K562 (cell line): ENCODE data around the gene LAMTOR4. TPM values are rescaled to one million over a fixed set of nuclear protein-coding genes. Genes with fewer than 3 reads are reported as not detected.

Experiments used
- ADNP ChIP-seq: fragments of 200-800 bp; sonication (Bioruptor generic); IDR thresholded peaks from 2 replicates; pipeline ENCODE4 v1.6.1; 2016; ENCODE audit warnings: missing genetic modification characterization, missing compliant biosample characterization
- ESRRB ChIP-seq: fragments of 250-450 bp; sonication (Bioruptor Pico); IDR thresholded peaks from 2 replicates; pipeline ENCODE4 v1.5.0; 2020; ENCODE audit warnings: mild to moderate bottlenecking, moderate library complexity, borderline replicate concordance
- SNIP1 ChIP-seq: fragments of 450-650 bp; IDR thresholded peaks from 2 replicates; pipeline ENCODE4 v1.7.1; 2017; ENCODE audit warnings: low read depth, mild to moderate bottlenecking
- U2AF1 ChIP-seq: fragments of 200-400 bp; formaldehyde crosslinking; optimal IDR thresholded peaks from 2 replicates; pipeline ENCODE3; 2017; ENCODE audit warnings: mild to moderate bottlenecking, low read depth, low read length, moderate library complexity
- ZNF384 ChIP-seq: IDR thresholded peaks from 2 replicates; pipeline ENCODE4 v1.6.1; 2012; ENCODE audit warnings: low read depth, low read length, improper control_type of control experiment
- ZNF76 ChIP-seq: fragments of 250-450 bp; sonication (Bioruptor Pico); IDR thresholded peaks from 2 replicates; pipeline ENCODE4 v1.4.0; 2020; ENCODE audit warnings: mild to moderate bottlenecking, moderate library complexity, borderline replicate concordance
- polyA plus RNA-seq, 8 experiments: library from polyadenylated mRNA; depleted of rRNA in 4 of 8; stranded (reverse) in 5 of 8; unstranded in 3 of 8; fragments of >200 nt; fragmentation: Nextera tagmentation in 2 of 8; fragmentation: Illumina TruSeq in 1 of 8; extraction: Ambion mirVana in 2 of 8; extraction: Trizol in 1 of 8; gene quantifications; 2 replicates each; pipeline versions ENCODE4 v1.2.1 to v1.2.3, GENCODE V29; 2011 to 2014; ENCODE audit warnings: inconsistent platforms in 1 of 8, missing spikeins in 1 of 8
- total RNA-seq, 7 experiments: library from RNA; depleted of rRNA in 6 of 7; stranded (reverse); fragments of >200 nt in 6 of 7; fragmentation: Illumina TruSeq in 2 of 7; extraction: Trizol in 2 of 7; gene quantifications; 2 replicates each; pipeline versions ENCODE4 v1.2.1 to v1.2.3, GENCODE V29; 2011 to 2021; ENCODE audit warnings: low replicate concordance in 1 of 7
- TF ChIP-seq, protein P1 (sequence below), 2 experiments: fragments of 450-650 bp in 1 of 2; sonication (generic) in 1 of 2; formaldehyde crosslinking in 1 of 2; IDR thresholded peaks; 2 replicates each; pipeline versions ENCODE4 v1.7.1 to v1.9.0; 2016 to 2022; ENCODE audit warnings: inconsistent platforms in 1 of 2, mild to moderate bottlenecking in 1 of 2, missing genetic modification reagents in 1 of 2
- TF ChIP-seq, protein P2 (sequence below): fragments of 250-450 bp; sonication (Bioruptor Pico); IDR thresholded peaks from 2 replicates; pipeline ENCODE4 v1.9.0; 2021; ENCODE audit warnings: mild to moderate bottlenecking
- TF ChIP-seq, protein P3 (sequence below): fragments of 450-650 bp; IDR thresholded peaks from 2 replicates; pipeline ENCODE4 v1.7.1; 2018; ENCODE audit warnings: mild to moderate bottlenecking, low read depth; ENCODE audit not compliant: partially characterized antibody

Gene LAMTOR4
- total and polyA plus RNA-seq, 9 of the 15 experiments (the other 6 are each of a cell fraction or from before 2014, with no cell fraction given): 79.6 to 314 (median 195) TPM

DNA sequence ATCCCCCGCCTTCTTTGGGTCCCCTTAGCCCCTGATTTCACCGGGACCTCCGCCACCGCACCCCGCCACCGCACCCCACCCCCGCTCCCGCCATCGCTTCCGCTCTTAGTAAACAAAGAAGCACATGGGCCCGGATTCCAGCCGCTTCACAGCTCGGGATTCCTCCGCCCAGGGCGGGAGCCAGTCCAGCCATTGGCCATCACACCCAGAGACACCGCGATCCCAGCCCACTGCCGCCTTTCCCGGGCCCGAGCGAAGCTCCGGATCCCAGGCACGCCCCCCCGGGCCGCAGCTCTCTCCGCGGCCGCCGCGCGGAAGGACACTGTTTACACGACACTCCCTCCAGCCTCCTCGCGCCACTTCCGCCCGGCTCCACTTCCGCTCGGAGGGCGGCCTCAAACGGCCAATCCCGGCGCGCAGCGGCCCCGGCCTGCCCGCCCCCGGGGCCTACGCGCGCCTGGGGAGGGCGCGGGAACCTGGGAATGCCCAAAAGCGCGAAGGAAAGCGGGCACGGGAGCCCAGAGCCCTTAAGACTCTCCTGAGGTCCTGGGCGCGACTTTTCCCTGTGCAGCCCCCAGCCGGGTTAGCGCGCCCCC lies 48.2 kb upstream of the LAMTOR4 start (continued):
- TF ChIP-seq, protein P1, sequence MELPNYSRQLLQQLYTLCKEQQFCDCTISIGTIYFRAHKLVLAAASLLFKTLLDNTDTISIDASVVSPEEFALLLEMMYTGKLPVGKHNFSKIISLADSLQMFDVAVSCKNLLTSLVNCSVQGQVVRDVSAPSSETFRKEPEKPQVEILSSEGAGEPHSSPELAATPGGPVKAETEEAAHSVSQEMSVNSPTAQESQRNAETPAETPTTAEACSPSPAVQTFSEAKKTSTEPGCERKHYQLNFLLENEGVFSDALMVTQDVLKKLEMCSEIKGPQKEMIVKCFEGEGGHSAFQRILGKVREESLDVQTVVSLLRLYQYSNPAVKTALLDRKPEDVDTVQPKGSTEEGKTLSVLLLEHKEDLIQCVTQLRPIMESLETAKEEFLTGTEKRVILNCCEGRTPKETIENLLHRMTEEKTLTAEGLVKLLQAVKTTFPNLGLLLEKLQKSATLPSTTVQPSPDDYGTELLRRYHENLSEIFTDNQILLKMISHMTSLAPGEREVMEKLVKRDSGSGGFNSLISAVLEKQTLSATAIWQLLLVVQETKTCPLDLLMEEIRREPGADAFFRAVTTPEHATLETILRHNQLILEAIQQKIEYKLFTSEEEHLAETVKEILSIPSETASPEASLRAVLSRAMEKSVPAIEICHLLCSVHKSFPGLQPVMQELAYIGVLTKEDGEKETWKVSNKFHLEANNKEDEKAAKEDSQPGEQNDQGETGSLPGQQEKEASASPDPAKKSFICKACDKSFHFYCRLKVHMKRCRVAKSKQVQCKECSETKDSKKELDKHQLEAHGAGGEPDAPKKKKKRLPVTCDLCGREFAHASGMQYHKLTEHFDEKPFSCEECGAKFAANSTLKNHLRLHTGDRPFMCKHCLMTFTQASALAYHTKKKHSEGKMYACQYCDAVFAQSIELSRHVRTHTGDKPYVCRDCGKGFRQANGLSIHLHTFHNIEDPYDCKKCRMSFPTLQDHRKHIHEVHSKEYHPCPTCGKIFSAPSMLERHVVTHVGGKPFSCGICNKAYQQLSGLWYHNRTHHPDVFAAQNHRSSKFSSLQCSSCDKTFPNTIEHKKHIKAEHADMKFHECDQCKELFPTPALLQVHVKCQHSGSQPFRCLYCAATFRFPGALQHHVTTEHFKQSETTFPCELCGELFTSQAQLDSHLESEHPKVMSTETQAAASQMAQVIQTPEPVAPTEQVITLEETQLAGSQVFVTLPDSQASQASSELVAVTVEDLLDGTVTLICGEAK (IDR thresholded peaks at IDR 0.05): peak; percentile 97
- TF ChIP-seq, protein P1 (CRISPR knock-in tag; IDR thresholded peaks at IDR 0.05): no peak
- TF ChIP-seq, protein P2, sequence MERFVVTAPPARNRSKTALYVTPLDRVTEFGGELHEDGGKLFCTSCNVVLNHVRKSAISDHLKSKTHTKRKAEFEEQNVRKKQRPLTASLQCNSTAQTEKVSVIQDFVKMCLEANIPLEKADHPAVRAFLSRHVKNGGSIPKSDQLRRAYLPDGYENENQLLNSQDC (CRISPR knock-in tag): no peak
- TF ChIP-seq, protein P3, sequence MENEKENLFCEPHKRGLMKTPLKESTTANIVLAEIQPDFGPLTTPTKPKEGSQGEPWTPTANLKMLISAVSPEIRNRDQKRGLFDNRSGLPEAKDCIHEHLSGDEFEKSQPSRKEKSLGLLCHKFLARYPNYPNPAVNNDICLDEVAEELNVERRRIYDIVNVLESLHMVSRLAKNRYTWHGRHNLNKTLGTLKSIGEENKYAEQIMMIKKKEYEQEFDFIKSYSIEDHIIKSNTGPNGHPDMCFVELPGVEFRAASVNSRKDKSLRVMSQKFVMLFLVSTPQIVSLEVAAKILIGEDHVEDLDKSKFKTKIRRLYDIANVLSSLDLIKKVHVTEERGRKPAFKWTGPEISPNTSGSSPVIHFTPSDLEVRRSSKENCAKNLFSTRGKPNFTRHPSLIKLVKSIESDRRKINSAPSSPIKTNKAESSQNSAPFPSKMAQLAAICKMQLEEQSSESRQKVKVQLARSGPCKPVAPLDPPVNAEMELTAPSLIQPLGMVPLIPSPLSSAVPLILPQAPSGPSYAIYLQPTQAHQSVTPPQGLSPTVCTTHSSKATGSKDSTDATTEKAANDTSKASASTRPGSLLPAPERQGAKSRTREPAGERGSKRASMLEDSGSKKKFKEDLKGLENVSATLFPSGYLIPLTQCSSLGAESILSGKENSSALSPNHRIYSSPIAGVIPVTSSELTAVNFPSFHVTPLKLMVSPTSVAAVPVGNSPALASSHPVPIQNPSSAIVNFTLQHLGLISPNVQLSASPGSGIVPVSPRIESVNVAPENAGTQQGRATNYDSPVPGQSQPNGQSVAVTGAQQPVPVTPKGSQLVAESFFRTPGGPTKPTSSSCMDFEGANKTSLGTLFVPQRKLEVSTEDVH: peak; percentile 95
- no peak for TF ChIP-seq ESRRB
- TF ChIP-seq ADNP: no peak
- TF ChIP-seq SNIP1: no peak
- TF ChIP-seq ZNF384: peak; percentile 30; the same call in 1 of the 2 replicates
- no peak for TF ChIP-seq ZNF76 (CRISPR knock-in tag)
- peak; percentile 26 for TF ChIP-seq U2AF1
